NCI-H82 treated with DMSO at 0.1 percent for 48 hours (cell line): ENCODE measurements around the gene KIAA0753.
"Not testable (repeated sequence)": the region's sequence is repeated elsewhere in the genome, so short reads cannot be mapped to it uniquely, and the experiment has no call there.

Experiments
- DNase-seq: peaks from one replicate; lab custom pipeline; 2025; ENCODE audit not compliant: unreplicated experiment; lab: John Stamatoyannopoulos, UW

The KIAA0753 gene

GRCh38 chr17:6668727-6669425 lies 28.4 kb upstream of the KIAA0753 start:
- no peak for DNase-seq

- no peak for DNase-seq
Measured at GRCh38 chr17:6668219-6668618, 27.7 kb upstream of the KIAA0753 start.

- DNase-seq = no peak
Measured at GRCh38 chr17:6667516-6667915, 27.0 kb upstream of the KIAA0753 start.

GRCh38 chr17:6666557-6666956 lies 26.0 kb upstream of the KIAA0753 start:
- DNase-seq = no peak

GRCh38 chr17:6666077-6666521 lies 25.6 kb upstream of the KIAA0753 start:
- peak; percentile 53 for DNase-seq

GRCh38 chr17:6663200-6663599 lies 22.7 kb upstream of the KIAA0753 start:
- DNase-seq = not testable (repeated sequence)

GRCh38 chr17:6661464-6661848 lies 20.9 kb upstream of the KIAA0753 start:
- no peak for DNase-seq

- no peak for DNase-seq
Measured at GRCh38 chr17:6660805-6661463, 20.4 kb upstream of the KIAA0753 start.

- no peak for DNase-seq
Measured at GRCh38 chr17:6660101-6660500, 19.6 kb upstream of the KIAA0753 start.

- DNase-seq = not testable (repeated sequence)
Measured at GRCh38 chr17:6658411-6658810, 17.9 kb upstream of the KIAA0753 start.

- DNase-seq = no peak
Measured at GRCh38 chr17:6657633-6658287, 17.2 kb upstream of the KIAA0753 start.

- DNase-seq = not testable (repeated sequence)
Measured at GRCh38 chr17:6656797-6657632, 16.5 kb upstream of the KIAA0753 start.

- DNase-seq = not testable (repeated sequence)
Measured at GRCh38 chr17:6655732-6656361, 15.3 kb upstream of the KIAA0753 start.

GRCh38 chr17:6654841-6655731 lies 14.6 kb upstream of the KIAA0753 start:
- DNase-seq = peak; percentile 21

GRCh38 chr17:6651919-6652452 lies 11.5 kb upstream of the KIAA0753 start:
- no peak for DNase-seq

- peak; percentile 80 for DNase-seq
Measured at GRCh38 chr17:6651354-6651918, 10.9 kb upstream of the KIAA0753 start, which contains the start of the genes C17orf100 and MED31. C17orf100 (plus strand) TSS chr17:6651762; CDS start chr17:6651914, 152 bp downstream. MED31 (minus strand) TSS chr17:6651605; CDS start chr17:6651528, 77 bp downstream.

- DNase-seq = no peak
Measured at GRCh38 chr17:6648181-6648580, 7.7 kb upstream of the KIAA0753 start.

- DNase-seq = no peak
Measured at GRCh38 chr17:6643451-6644125, 3.1 kb upstream of the KIAA0753 start.
